LNCAP (cell line): Measurements from ENCODE around the gene BATF3.

Experiments
- CTCF ChIP-seq: fragments of 450-650 bp; IDR thresholded peaks from 2 replicates; pipeline ENCODE4 v1.5.1; 2017; ENCODE audit warnings: mild to moderate bottlenecking

BATF3 gene

GRCh38 chr1:212699625-212700222 lies at the start of gene BATF3:
TSS of gene BATF3 (minus strand) at chr1:212699840. CDS start at chr1:212699762, 78 bp downstream.
- TF ChIP-seq CTCF, result no peak

GRCh38 chr1:212746546-212746945 lies 46.9 kb upstream of the BATF3 start:
- TF ChIP-seq CTCF, result no peak

GRCh38 chr1:212745303-212745702 lies 45.7 kb upstream of the BATF3 start:
- no peak for TF ChIP-seq CTCF

- no peak for TF ChIP-seq CTCF
Observed at GRCh38 chr1:212743901-212744475, 44.3 kb upstream of the BATF3 start.

GRCh38 chr1:212738330-212738729 lies 38.7 kb upstream of the BATF3 start:
- no peak for TF ChIP-seq CTCF

- no peak for TF ChIP-seq CTCF
Observed at GRCh38 chr1:212737559-212737958, 37.9 kb upstream of the BATF3 start.

GRCh38 chr1:212733109-212733508 lies 33.5 kb upstream of the BATF3 start:
- no peak for TF ChIP-seq CTCF

GRCh38 chr1:212731630-212732029 lies 32.0 kb upstream of the BATF3 start:
- no peak for TF ChIP-seq CTCF
